Measurements from ENCODE around the gene PPP1R14C. TPM values are rescaled to one million over a fixed set of nuclear protein-coding genes. Genes with fewer than 3 reads are reported as not detected.

The PPP1R14C gene
- total and polyA plus RNA-seq, 8 donors = 11.7 to 33.6 (median 18.6) TPM

DNA sequence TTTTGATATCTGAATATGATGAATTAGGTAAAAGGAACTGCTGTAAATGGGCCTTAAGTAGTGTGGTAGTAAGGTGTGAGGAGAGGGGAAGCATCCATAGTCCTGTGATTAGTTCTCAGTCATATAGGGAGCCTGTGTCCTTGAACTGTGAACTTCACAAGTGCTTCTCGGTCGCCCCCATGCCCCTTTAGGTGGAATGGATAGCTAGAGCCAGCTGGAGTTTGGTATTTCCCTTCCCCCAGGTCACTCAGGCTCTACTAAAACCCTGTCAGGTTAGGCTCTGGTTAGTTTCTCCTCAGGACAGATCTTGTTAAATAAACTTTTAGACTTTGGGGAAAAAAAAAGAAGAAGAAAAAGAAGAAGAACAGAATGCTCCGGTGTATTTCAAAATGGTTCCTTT lies 82.0 kb downstream of the PPP1R14C start:
- TF ChIP-seq, protein P1, sequence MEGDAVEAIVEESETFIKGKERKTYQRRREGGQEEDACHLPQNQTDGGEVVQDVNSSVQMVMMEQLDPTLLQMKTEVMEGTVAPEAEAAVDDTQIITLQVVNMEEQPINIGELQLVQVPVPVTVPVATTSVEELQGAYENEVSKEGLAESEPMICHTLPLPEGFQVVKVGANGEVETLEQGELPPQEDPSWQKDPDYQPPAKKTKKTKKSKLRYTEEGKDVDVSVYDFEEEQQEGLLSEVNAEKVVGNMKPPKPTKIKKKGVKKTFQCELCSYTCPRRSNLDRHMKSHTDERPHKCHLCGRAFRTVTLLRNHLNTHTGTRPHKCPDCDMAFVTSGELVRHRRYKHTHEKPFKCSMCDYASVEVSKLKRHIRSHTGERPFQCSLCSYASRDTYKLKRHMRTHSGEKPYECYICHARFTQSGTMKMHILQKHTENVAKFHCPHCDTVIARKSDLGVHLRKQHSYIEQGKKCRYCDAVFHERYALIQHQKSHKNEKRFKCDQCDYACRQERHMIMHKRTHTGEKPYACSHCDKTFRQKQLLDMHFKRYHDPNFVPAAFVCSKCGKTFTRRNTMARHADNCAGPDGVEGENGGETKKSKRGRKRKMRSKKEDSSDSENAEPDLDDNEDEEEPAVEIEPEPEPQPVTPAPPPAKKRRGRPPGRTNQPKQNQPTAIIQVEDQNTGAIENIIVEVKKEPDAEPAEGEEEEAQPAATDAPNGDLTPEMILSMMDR (IDR thresholded peaks at IDR 0.05) = no peak
- intact Hi-C loops (cut with DNase I) = no loop called here
- no peak for ATAC-seq

DNA sequence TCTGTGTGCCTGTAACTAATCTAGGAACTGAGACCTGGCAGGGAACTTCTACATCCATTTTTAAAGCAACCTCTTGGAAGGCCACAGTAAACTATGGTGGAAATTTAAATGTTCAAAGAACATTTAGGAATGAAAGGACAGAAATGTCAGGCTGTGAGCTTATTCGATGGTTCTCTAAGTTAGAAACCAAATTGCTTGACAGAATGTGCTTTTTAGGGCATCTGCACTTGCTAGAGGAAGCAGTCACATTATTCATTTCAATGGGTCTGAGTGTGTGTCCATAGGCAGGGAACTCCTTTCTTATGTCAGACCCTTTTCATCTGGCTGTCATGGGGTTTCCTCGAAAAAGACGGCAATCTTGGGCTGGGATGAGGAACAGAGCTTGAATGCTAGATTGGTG lies 84.4 kb downstream of the PPP1R14C start:
- Histone ChIP-seq H3K9me3 (no peaks in the 10 kb centered on the region), H3K4me1 (no peaks in the 10 kb centered on the region), H3K27me3 (no peaks in the 10 kb centered on the region), H3K4me3 (no peak overlapping the region), H3K27ac (no peak overlapping the region), H3K36me3 (no peaks in the 10 kb centered on the region)
- intact Hi-C loops (cut with DNase I) = no loop called here
- TF ChIP-seq, protein P1 (IDR thresholded peaks at IDR 0.05) = no peak
- DNase-seq = no peak
- ATAC-seq = no peak

More for the DNA sequence above, 82.0 kb downstream of the PPP1R14C start:
- Histone ChIP-seq H3K4me1 (no peaks in the 10 kb centered on the region), H3K4me3 (no peak overlapping the region), H3K36me3 (no peaks in the 10 kb centered on the region), H3K9me3 (no peaks in the 10 kb centered on the region), H3K27me3 (no peaks in the 10 kb centered on the region), H3K27ac (no peak overlapping the region)
- no peak for DNase-seq

DNA sequence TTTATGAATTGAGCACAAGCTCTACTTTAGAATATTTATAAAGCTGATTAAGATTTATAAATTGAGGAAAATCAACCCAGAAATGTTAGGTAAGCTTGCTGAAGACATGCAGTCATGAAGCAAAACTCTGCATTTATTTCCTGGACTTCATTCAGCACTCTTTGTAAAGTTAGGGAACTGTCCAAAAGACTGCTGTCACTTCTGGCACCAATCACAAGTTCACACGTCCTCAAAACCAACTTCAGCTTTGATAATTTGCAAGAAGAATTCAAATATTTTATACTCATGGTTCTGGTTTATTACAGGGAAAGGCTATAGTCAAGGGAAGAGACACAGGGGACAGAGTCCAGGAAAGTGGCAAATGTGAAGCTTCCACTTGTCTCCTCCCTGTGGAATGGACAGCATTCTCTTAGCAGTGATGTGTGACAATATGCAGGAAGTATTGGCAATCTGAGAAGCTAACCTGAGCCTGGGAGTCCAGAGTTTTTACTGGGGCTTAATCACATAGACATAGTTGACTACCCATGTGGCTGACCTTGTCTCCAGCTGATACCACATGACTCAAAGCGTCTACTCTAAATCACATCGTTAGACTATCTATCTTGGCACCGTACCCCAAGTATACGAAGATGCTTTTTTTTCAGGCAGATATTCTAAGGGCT lies 85.4 kb downstream of the PPP1R14C start:
- Histone ChIP-seq H3K9me3 (no peaks in the 10 kb centered on the region), H3K27me3 (no peaks in the 10 kb centered on the region), H3K4me1 (no peaks in the 10 kb centered on the region), H3K27ac (no peak overlapping the region), H3K36me3 (no peaks in the 10 kb centered on the region), H3K4me3 (no peak overlapping the region)
- TF ChIP-seq, protein P1 (IDR thresholded peaks at IDR 0.05) = no peak
- intact Hi-C loops (cut with DNase I) = no loop called here
- DNase-seq = peak in 2 of 4 donors; percentile 50 to 55
- no peak for ATAC-seq

DNA sequence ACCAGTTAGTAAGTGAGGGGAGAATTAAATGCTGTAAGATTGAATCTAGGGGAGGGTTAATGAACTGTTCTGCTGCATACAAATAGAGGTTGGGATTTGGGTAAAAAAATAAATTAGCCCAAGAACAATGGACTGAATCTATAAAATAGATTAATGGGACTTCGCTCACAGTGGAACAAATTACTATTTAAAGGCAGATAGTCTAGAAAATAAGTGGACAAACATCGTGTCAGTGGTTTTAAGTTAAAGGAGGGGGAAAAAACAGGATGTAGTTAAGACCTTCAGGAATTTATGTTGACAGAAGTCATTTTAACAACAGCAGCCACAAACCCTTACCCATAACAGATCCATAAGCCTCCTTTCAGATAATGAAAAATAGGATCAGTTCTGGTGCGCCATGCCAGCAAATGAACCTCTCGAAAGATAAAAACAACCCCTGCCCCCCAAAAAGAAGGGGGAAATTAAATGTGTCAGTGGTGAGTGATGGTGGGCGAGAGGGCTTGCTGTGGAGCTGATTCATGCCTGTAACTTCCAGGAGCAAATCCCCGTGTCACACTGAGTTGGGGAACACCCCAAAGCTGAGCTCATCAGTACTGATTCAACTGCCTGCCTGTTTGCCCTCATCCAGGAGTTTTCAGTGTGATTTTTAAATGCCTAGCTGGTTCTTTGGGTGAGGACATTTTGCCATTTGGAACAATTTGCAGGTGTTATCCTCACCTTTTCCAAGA lies 86.8 kb downstream of the PPP1R14C start:
- TF ChIP-seq, protein P1 (IDR thresholded peaks at IDR 0.05) = no peak
- no peak for ATAC-seq
- DNase-seq = no peak

DNA sequence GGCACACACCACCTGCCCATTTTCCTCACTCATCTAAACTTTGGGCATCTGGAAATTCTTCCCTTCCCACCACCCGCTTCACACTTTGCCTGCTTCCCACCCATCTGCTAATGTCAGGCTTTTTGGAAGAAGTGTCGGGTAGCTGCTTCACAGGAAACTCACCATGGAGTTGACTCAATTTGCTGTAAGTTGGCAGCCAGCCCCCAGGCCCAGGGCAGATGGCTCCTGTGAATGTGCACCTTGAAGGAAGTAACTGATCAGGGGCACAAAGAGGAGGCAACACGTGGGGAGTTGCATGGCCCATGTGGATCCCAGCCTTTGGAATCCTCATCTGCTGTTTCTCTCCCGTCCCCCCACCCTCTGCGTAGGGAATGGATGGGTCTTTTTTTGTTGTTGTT lies 87.3 kb downstream of the PPP1R14C start:
- H3K4me1 ChIP-seq = no peaks in the 10 kb centered on the region
- no peak overlapping the region for H3K27ac ChIP-seq
- TF ChIP-seq, protein P1 (IDR thresholded peaks at IDR 0.05) = no peak
- DNase-seq (no peak), ATAC-seq (no peak)
- H3K4me3 ChIP-seq = no peak overlapping the region
- H3K27me3 ChIP-seq = no peaks in the 10 kb centered on the region
- H3K9me3 ChIP-seq = no peaks in the 10 kb centered on the region
- intact Hi-C loops (cut with DNase I) = no loop called here
- H3K36me3 ChIP-seq = no peaks in the 10 kb centered on the region

More for the DNA sequence above, 86.8 kb downstream of the PPP1R14C start:
- Histone ChIP-seq H3K4me1 (no peaks in the 10 kb centered on the region), H3K27ac (no peak overlapping the region), H3K36me3 (no peaks in the 10 kb centered on the region), H3K4me3 (no peak overlapping the region), H3K27me3 (no peaks in the 10 kb centered on the region), H3K9me3 (no peaks in the 10 kb centered on the region)
- intact Hi-C loops (cut with DNase I) = no loop called here
